SK-N-MC (cell line): Measurements from ENCODE around the gene CSNK2A3.

Experiments
- DNase-seq: peaks from one replicate; pipeline ENCODE4 v3.0.0-alpha.2; 2011; ENCODE audit warnings: low read depth, low spot score
- H3K27ac ChIP-seq: fragments of 200-600 bp; sonication (generic); 2 replicates; pipeline ENCODE4 v1.5.1; 2016; ENCODE audit warnings: mixed run types
- H3K36me3 ChIP-seq: fragments of 200-600 bp; sonication (generic); 2 replicates; pipeline ENCODE4 v1.6.1; 2017; ENCODE audit warnings: antibody characterized with exemption, low read length, mixed read lengths; ENCODE audit not compliant: insufficient read depth
- H3K4me3 ChIP-seq: fragments of 200-600 bp; sonication (generic); 2 replicates; pipeline ENCODE4 v1.5.1; 2016
- H3K9ac ChIP-seq: fragments of 200-600 bp; sonication (generic); 2 replicates; pipeline ENCODE4 v1.8.0; 2017; ENCODE audit warnings: mixed run types, mixed read lengths; ENCODE audit not compliant: insufficient read length
- H3K9me3 ChIP-seq: fragments of 200-600 bp; sonication (generic); 2 replicates; pipeline ENCODE4 v1.6.1; 2017; ENCODE audit warnings: low read depth, mild to moderate bottlenecking, antibody characterized with exemption, low read length, moderate library complexity, mixed read lengths
- EZH2 ChIP-seq: fragments of 200-600 bp; sonication (generic); IDR thresholded peaks from one replicate; pipeline ENCODE4 v1.6.1; 2017; ENCODE audit warnings: antibody characterized with exemption
- FOXP2 ChIP-seq: optimal IDR thresholded peaks from 2 replicates; pipeline ENCODE3; 2011; ENCODE audit warnings: mild to moderate bottlenecking, moderate library complexity; ENCODE audit not compliant: insufficient read depth; ENCODE audit errors: extremely low read length, control extremely low read depth
- POLR2AphosphoS5 ChIP-seq: IDR thresholded peaks from 2 replicates; pipeline ENCODE4 v1.6.1; 2012; ENCODE audit warnings: mild to moderate bottlenecking, low read depth, low read length, borderline replicate concordance

CSNK2A3 gene

DNA sequence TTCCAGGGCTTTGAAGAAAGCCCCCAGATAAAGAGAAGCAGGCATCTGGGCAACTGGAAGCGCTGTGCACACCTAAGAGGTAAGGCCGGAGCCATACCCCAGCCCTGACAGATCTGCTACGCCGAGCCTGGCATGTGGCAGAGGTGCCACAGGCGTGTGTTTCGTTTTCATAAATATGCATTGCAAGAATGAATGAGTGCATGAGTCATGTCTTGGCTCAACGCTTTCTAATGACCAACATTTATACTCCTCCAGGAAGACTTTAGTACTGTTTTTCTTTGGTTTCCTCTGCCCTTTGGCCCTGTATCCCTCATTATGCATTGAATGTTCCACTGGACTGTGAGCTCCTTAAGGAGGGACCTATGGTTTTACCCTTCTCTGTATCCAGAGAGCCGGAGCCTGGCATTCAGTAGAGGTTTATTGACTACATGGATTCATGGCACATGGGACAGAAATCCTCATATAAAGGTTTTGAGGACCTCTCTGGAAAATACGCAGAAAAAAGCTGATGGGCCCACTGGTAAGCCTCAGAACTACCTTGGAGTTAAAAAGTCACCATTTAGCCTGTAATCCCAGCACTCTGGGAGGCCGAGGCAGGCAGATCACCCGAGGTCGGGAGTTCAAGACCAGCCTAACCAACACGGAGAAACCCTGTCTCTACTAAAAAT, 38.9 kb upstream of the CSNK2A3 start:
- TF ChIP-seq EZH2 (no peak), FOXP2 (no peak), POLR2AphosphoS5 (no peak)
- DNase-seq: no peak
- Histone ChIP-seq H3K27ac (no peak overlapping the region), H3K9me3 (no peaks in the 10 kb centered on the region), H3K4me3 (no peak overlapping the region), H3K9ac (no peak overlapping the region), H3K36me3 (no peaks in the 10 kb centered on the region)

DNA sequence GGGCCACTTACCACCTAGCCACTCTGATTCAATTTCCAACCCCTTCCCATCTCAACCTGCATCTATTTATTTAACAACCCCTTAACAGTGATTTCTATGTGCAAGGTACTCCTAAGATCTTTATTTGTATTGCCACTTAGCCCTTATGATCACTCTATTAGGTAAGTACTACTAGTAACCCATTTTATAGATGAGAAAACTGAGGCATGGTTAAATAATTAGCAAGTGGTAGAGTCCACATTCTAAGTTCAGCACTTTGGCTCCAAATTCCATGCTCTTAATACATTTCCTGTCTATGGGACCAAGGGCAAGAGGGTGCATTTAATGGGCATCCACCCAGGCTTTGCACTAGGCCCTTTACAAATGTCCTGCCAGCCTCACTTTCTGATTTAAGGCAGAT, 38.1 kb upstream of the CSNK2A3 start:
- Histone ChIP-seq H3K4me3 (no peak overlapping the region), H3K27ac (no peak overlapping the region)
- DNase-seq: no peak

DNA sequence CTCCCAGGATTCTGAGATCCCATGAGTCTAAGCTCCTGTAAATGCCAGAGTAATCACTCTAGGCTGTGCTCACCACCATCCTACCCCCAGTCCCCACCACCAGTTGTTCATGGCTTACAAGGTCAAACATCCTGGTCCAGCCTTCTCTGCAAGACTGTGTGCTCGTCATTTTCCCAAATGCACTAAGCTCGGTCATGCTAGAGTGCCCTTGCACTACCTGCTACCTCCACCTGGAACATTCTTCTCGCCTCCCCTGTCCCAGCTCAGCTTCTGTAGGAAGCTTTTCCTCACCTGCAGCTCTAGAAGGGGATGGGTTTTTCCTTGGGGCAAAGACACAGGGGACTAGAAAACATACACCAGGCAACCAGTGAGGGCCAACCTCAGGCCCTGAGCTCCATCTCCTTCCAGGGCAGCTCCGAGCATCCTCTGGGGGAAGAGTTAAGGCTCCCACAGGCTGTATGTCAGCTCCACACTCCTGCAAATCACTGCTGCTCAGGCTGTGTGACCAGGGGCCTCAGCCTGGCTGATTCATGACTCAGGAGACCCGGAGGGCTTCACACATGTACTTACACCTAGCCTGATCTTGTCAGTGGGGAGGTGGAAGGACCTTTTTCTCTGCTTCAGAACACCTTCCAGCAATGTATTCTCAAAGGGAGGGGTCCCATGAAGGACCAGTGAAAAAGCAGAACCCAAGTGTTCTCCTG, 37.2 kb upstream of the CSNK2A3 start:
- Histone ChIP-seq H3K27ac (no peak overlapping the region), H3K9me3 (no peaks in the 10 kb centered on the region), H3K9ac (no peak overlapping the region), H3K4me3 (no peak overlapping the region), H3K36me3 (no peaks in the 10 kb centered on the region)
- TF ChIP-seq EZH2: no peak
- TF ChIP-seq POLR2AphosphoS5: no peak
- no peak for TF ChIP-seq FOXP2
- no peak for DNase-seq

More for the DNA sequence above, 38.1 kb upstream of the CSNK2A3 start:
- H3K9me3 ChIP-seq: no peaks in the 10 kb centered on the region
- TF ChIP-seq POLR2AphosphoS5: no peak
- TF ChIP-seq EZH2: no peak
- TF ChIP-seq FOXP2: no peak
- no peak overlapping the region for H3K9ac ChIP-seq
- no peaks in the 10 kb centered on the region for H3K36me3 ChIP-seq

DNA sequence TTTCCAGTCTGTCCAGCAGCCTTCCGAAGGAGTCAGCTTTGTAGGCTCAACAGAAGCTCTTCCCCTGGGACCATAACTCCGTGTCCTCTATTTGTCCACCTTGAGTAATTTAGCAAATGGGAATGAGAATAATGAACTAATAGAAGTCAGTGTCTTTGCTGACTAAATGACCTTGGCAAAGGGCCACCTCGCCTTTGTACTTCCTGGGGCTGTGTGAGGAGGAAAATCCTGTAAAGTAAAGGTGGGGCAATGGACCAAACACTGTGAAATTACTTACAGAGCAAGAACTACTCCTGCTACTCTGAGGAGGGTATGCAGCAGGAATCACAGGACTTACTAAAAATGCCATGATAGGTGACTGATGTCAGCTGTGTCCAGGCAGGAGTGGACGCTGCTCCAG, 36.2 kb upstream of the CSNK2A3 start:
- DNase-seq: no peak
- no peak overlapping the region for H3K4me3 ChIP-seq
- TF ChIP-seq EZH2 (no peak), POLR2AphosphoS5 (no peak), FOXP2 (no peak)

DNA sequence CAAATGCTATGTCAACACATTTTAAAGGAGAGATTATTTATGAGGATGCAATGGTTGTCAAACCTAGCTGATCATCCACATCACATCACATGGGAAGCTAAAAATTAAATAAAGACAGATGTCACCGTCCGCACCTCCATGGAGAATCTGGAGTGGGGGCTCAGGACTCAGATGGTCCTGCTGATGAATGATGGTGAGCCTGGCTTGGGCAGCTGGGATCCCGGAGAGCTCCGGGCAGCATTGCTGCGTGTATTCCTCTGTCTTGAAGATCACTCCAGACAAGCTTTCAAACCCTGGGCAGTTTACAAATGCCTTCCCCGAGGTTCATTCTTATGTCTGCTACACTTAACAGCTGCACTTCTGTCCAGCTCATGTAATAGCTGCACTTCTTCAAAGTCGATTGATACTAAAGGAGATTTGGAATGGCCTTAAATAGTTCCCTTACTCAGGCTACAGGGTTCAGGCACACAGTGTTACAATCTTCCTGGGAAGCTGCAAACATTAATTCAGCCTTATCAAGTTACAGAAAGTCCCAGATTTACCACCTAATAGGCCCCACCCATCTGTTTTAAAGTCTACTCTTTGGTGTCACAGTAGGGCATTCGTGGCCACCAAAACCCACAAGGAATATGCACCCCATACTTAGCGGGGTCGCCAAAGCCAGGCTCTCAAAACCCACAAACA, 34.7 kb upstream of the CSNK2A3 start:
- H3K4me3 ChIP-seq: no peak overlapping the region
- no peaks in the 10 kb centered on the region for H3K9me3 ChIP-seq
- TF ChIP-seq FOXP2 (no peak), EZH2 (no peak), POLR2AphosphoS5 (no peak)
- no peak for DNase-seq
- no peak overlapping the region for H3K27ac ChIP-seq
- H3K9ac ChIP-seq: no peak overlapping the region
- H3K36me3 ChIP-seq: no peaks in the 10 kb centered on the region

More for the DNA sequence above, 36.2 kb upstream of the CSNK2A3 start:
- Histone ChIP-seq H3K9ac (no peak overlapping the region), H3K36me3 (no peaks in the 10 kb centered on the region), H3K9me3 (no peaks in the 10 kb centered on the region), H3K27ac (no peak overlapping the region)

DNA sequence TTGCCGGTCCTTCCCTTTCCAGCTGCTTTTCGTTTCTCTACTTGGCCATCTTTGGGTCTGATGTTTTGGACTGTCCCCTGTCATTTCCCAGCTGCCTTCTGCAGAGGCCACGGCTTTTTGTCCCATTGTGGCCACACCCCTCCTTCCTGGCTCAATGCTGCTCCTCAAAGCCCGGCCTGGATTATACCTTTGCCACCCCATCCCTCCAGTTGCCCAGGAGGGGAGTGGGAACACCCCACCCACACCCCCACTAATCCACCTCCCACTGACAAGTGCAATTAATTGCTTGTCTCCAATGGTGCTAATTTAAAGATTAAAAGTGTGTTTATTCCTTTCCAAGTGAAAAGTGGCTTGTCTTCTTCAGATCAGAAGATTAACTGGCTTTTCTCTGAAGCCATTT, 34.2 kb upstream of the CSNK2A3 start:
- no peaks in the 10 kb centered on the region for H3K36me3 ChIP-seq
- TF ChIP-seq POLR2AphosphoS5: no peak
- no peak for TF ChIP-seq EZH2
- TF ChIP-seq FOXP2: no peak

DNA sequence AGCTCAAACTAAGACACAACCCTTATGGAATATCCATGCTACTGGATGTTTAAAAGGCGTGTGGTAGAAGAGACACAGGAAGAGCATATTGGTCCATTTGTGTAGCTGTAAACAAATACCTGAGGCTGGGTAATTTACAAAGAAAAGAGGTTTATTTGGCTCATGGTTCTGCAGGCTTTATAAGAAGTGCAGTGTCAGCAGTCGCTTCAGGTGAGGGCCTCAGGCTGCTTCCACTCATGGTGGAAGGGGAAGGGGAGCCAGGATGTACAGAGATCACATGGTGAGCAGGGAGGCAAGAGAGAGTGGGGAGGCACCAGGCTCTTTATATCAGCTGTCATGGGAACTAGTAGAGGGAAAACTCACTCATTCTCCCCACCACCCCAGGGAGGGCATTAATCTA, 31.8 kb upstream of the CSNK2A3 start:
- H3K36me3 ChIP-seq: no peaks in the 10 kb centered on the region
- no peak for DNase-seq
- TF ChIP-seq POLR2AphosphoS5 (no peak), FOXP2 (no peak), EZH2 (no peak)
- H3K4me3 ChIP-seq: no peak overlapping the region
- H3K27ac ChIP-seq: no peak overlapping the region
- no peak overlapping the region for H3K9ac ChIP-seq
- no peaks in the 10 kb centered on the region for H3K9me3 ChIP-seq

More for the DNA sequence above, 34.2 kb upstream of the CSNK2A3 start:
- H3K9ac ChIP-seq: no peak overlapping the region
- H3K27ac ChIP-seq: no peak overlapping the region
- DNase-seq: no peak
- H3K4me3 ChIP-seq: no peak overlapping the region
- no peaks in the 10 kb centered on the region for H3K9me3 ChIP-seq

DNA sequence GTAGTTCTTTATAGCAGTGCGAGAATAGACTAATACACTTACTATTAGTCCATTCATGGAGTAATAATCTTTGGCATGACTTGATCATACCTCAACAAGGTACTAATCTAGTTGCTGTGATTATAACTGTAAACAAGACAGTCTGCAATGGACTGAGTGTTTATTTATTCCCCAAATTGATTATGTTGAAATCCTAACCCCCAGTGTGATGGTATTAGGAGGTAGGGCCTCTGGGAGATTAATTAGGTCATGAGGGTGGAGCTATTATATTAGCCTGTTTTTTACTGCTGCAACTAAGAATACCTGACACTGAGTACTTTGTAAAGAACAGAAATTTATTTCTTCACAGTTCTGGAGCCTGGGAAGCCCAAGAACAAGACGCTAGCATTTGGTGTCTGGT, 30.9 kb upstream of the CSNK2A3 start:
- no peaks in the 10 kb centered on the region for H3K36me3 ChIP-seq
- H3K9ac ChIP-seq: no peak overlapping the region
- no peaks in the 10 kb centered on the region for H3K9me3 ChIP-seq
- no peak for DNase-seq
- no peak overlapping the region for H3K4me3 ChIP-seq
- TF ChIP-seq FOXP2 (no peak), POLR2AphosphoS5 (no peak), EZH2 (no peak)
- H3K27ac ChIP-seq: no peak overlapping the region
